ENCODE data around the gene ZYG11B. TPM values are rescaled to one million over a fixed set of nuclear protein-coding genes. Genes with fewer than 3 reads are reported as not detected.
"Not testable (repeated sequence)": the region's sequence is repeated elsewhere in the genome, so short reads cannot be mapped to it uniquely, and the experiment has no call there.

The ZYG11B gene
- total RNA-seq, 1 experiment from 2014 or later = 36.6 TPM

- DNase-seq (ENCODE audit: low read depth) = no peak
These were observed 122.2 kb downstream of the ZYG11B start for GRCh38 chr1:52848423-52848822.

- no peak for DNase-seq (ENCODE audit: low read depth)
These were observed 124.7 kb downstream of the ZYG11B start for GRCh38 chr1:52850951-52851350.

- DNase-seq (ENCODE audit: low read depth) = no peak
These were observed 126.6 kb downstream of the ZYG11B start for GRCh38 chr1:52852854-52853253.

- no peak for DNase-seq (ENCODE audit: low read depth)
These were observed 129.3 kb downstream of the ZYG11B start for GRCh38 chr1:52855584-52855983.

- no peak for DNase-seq (ENCODE audit: low read depth)
These were observed 129.8 kb downstream of the ZYG11B start for GRCh38 chr1:52856026-52856425.

GRCh38 chr1:52857443-52857842 lies 131.2 kb downstream of the ZYG11B start:
- no peak for DNase-seq (ENCODE audit: low read depth)

- peak; percentile 49 for DNase-seq (ENCODE audit: low read depth)
These were observed 136.6 kb downstream of the ZYG11B start for GRCh38 chr1:52862666-52863458.

- no peak for DNase-seq (ENCODE audit: low read depth)
These were observed 141.0 kb downstream of the ZYG11B start for GRCh38 chr1:52867087-52867863.

GRCh38 chr1:52869727-52870126 lies 143.5 kb downstream of the ZYG11B start:
- not testable (repeated sequence) for DNase-seq (ENCODE audit: low read depth)

- no peak for DNase-seq (ENCODE audit: low read depth)
These were observed 150.6 kb downstream of the ZYG11B start for GRCh38 chr1:52876843-52877242.

Other genes starting within 250 kb of the ZYG11B start
- gene TUT4, start 173.4 kb upstream of the ZYG11B start, total RNA-seq (2014; rRNA removed) = 23.1 and 28.4 TPM in 2 replicates
- gene GPX7, start 124.1 kb upstream of the ZYG11B start, total RNA-seq (2014; rRNA removed) = 32.4 and 36.3 TPM in 2 replicates
- not detected in 2 replicates for gene SHISAL2A, start 93.3 kb upstream of the ZYG11B start, total RNA-seq (2014; rRNA removed)
- 13.2 and 15.8 TPM in 2 replicates for gene COA7, start 28.1 kb upstream of the ZYG11B start, total RNA-seq (2014; rRNA removed)
- gene ZYG11A, start 116.3 kb downstream of the ZYG11B start, total RNA-seq (2014; rRNA removed) = 0.13 and 0.17 TPM in 2 replicates
- 0.06 and 0.38 TPM in 2 replicates for gene ECHDC2, start 195.3 kb downstream of the ZYG11B start, total RNA-seq (2014; rRNA removed)
- 125 and 128 TPM in 2 replicates for gene SCP2, start 200.8 kb downstream of the ZYG11B start, total RNA-seq (2014; rRNA removed)